Upper lobe of right lung (tissue), 1 donor: ENCODE measurements around the gene ARTN. TPM values are rescaled to one million over a fixed set of nuclear protein-coding genes. Genes with fewer than 3 reads are reported as not detected.

Experiments used
- ATAC-seq: fragments of 200-7000 bp; cut with Tn5 transposase; one replicate; pipeline ENCODE4 v1.9.1; 2020; ENCODE audit warnings: mild to moderate bottlenecking, moderate library complexity
- DNase-seq: peaks from one replicate; pipeline ENCODE4 v3.0.0-alpha.2; 2020
- H3K27ac ChIP-seq: fragments of 200-600 bp; one replicate; pipeline ENCODE4 v1.8.0; 2022
- H3K27me3 ChIP-seq: fragments of 200-600 bp; one replicate; pipeline ENCODE4 v1.8.0; 2022; ENCODE audit warnings: mild to moderate bottlenecking
- H3K36me3 ChIP-seq: fragments of 200-600 bp; one replicate; pipeline ENCODE4 v1.8.0; 2022
- H3K4me1 ChIP-seq: fragments of 200-600 bp; one replicate; pipeline ENCODE4 v1.8.0; 2022
- H3K4me3 ChIP-seq: fragments of 200-600 bp; one replicate; pipeline ENCODE4 v1.8.0; 2022; ENCODE audit warnings: mild to moderate bottlenecking
- H3K9me3 ChIP-seq: fragments of 200-600 bp; one replicate; pipeline ENCODE4 v1.8.0; 2022
- intact Hi-C: fragments of 100-400 bp; cut with DNase I; formaldehyde crosslinking; loops from one replicate; pipeline ENCODE4 v1.11.0; 2022
- total RNA-seq: library from RNA; stranded (reverse); fragmentation: NEBNext Ultra II Directional; extraction: Animal tissue kit (Norgen Biotek cat#: 25700); gene quantifications from one replicate; pipeline ENCODE4 v1.2.1, GENCODE V29; 2021
- TF ChIP-seq, protein P1 (sequence below): fragments of 200-600 bp; IDR thresholded peaks from one replicate; pipeline ENCODE4 v1.8.0; 2022; ENCODE audit warnings: antibody characterized with exemption
- donor health status: DM: no; HTN: yes; CAD: no; lungs with severe emphysema.

The ARTN gene
- total RNA-seq, 1 donor from 2014 or later, result 0.43 TPM

DNA sequence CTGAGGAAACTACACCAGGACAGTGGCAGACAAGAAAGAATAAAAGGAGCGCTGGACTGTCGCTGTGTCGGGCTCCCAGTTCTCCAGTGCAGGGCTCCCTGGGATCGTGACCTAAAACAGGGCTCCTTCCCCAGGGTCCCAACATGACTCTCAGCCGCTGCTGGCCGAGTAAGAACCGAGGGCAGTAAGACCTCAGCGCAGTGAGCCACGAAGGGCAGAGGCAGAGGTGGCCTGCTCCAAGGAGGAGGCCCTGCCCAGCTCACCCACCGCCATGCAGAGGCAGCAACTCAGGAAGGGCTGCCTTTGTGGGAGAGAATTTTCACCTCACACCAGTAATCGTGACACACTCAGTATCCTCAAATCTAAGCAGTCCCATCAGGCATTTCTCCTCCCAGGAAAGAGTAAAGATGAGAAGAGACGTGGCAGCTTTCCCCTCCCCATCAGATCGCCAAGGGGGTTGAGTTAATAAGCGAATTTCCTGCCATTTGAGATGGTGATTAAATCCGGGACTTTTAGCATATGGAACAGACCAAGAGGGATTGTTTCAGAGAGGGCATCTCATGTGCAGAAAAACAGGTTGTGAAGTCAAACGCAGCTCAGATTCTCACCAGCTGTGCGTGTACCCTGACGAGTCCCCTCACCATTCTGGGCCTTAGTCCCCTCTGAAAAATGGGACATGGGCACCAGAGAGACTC, 19.8 kb upstream of the ARTN start:
- Histone ChIP-seq H3K27me3 (no peaks in the 10 kb centered on the region), H3K27ac (no peak overlapping the region), H3K36me3 (no peaks in the 10 kb centered on the region), H3K4me1 (peaks cover 6% of the 10 kb centered on the region), H3K9me3 (no peaks in the 10 kb centered on the region), H3K4me3 (no peak overlapping the region)
- TF ChIP-seq, protein P1, sequence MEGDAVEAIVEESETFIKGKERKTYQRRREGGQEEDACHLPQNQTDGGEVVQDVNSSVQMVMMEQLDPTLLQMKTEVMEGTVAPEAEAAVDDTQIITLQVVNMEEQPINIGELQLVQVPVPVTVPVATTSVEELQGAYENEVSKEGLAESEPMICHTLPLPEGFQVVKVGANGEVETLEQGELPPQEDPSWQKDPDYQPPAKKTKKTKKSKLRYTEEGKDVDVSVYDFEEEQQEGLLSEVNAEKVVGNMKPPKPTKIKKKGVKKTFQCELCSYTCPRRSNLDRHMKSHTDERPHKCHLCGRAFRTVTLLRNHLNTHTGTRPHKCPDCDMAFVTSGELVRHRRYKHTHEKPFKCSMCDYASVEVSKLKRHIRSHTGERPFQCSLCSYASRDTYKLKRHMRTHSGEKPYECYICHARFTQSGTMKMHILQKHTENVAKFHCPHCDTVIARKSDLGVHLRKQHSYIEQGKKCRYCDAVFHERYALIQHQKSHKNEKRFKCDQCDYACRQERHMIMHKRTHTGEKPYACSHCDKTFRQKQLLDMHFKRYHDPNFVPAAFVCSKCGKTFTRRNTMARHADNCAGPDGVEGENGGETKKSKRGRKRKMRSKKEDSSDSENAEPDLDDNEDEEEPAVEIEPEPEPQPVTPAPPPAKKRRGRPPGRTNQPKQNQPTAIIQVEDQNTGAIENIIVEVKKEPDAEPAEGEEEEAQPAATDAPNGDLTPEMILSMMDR, result no peak
- intact Hi-C loops, result loop anchor here (10.0 kb wide), 1 partner anchor 119 kb away; no protein-coding TSS in a partner anchor
- no peak for ATAC-seq
- DNase-seq, result no peak

DNA sequence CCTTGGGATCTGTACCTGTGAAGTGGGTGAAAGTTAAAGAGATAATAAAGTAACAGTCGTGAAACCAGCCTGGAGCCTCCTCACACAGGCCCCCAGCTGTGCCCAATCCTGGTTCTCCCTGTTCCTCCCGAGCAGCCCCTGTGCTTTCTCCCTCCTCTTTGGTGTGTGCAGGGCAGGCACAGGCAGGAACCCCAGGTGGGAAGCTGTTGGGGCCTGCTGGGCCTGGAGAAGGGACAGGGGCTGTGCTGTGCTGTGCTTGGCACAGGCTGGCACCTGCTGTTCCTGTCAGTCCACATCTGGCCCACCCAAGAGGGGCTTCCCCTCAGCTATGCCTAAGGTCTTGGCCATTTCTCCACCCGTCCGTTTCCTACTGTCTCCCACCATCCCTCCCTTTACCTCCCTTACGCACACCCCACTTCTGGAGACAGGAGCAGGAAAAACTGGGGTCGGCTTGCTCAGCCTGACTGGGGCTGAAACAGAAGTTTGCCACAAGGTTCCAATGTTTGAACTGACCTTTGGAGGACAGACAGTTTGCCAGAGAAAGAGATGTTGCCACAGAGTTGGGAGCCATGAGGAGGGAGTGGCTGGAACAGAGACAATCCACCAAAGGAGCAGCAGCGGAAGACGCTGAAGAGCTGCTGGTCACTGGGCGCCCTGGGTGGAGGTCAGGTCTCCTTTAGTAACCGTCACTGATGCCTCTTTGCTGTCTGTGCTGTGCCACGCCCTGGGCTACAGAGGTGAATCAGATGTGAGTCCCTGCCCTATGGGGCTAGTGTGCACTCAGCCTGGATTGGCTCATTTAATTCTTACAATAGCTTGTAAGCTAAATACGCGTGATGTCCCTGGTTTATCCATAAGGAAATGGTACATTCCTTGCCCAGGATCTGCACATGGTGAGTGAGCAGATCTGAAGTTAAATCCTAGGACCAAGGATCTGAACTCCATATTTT, 18.8 kb upstream of the ARTN start:
- H3K27ac ChIP-seq, result no peak overlapping the region
- TF ChIP-seq, protein P1, result no peak
- H3K36me3 ChIP-seq, result no peaks in the 10 kb centered on the region
- DNase-seq, result no peak
- intact Hi-C loops, result loop anchor here (10.0 kb wide), 1 partner anchor 120 kb away; no protein-coding TSS in a partner anchor
- H3K27me3 ChIP-seq, result no peaks in the 10 kb centered on the region
- H3K4me1 ChIP-seq, result peaks cover 6% of the 10 kb centered on the region
- no peaks in the 10 kb centered on the region for H3K9me3 ChIP-seq
- H3K4me3 ChIP-seq, result no peak overlapping the region
- ATAC-seq, result peak; percentile 22

DNA sequence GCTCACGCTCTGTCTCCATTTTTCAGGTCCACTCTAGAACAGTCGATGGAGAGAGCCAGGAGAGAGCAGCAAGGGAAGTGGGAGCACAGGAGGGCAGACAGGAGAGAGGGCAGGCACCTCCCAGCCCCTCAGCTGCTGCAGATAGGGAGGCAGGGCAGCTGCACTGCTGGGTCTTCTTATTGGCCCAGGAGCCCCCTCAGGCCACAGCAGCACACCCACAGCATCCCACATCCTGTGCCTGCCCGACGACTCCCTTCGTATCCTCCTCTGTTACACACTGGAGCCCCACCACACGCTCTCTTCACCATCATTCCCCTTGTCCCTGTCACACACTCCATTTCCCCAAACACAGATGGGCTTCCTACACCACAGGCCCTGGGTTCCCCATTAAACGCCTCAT, 13.7 kb upstream of the ARTN start:
- ATAC-seq (no peak), DNase-seq (no peak)
- Histone ChIP-seq H3K27me3 (no peaks in the 10 kb centered on the region), H3K27ac (no peak overlapping the region), H3K36me3 (no peaks in the 10 kb centered on the region), H3K4me3 (no peak overlapping the region), H3K9me3 (no peaks in the 10 kb centered on the region), H3K4me1 (no peaks in the 10 kb centered on the region)
- intact Hi-C loops, result loop anchor here (10.0 kb wide), 1 partner anchor 125 kb away; no protein-coding TSS in a partner anchor
- TF ChIP-seq, protein P1, result no peak

DNA sequence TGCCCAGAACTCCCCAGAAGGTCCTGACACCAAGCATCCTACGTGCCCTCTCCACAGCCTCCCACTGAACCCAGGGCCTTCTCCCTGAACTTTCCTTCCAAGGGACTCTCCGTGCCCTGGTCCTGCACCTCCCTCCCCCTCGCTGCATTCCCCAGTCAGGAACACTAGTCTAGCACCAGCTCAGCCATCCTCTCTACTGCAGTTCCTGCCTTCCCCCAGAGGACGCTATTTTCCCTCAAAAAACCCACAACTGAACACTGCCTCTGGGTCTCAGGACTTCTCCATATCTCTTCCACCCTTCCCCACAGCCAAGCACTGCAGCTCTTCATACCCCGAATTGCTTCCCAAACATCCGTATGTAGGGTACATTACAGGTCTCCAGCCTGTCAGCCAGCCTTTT, 12.6 kb upstream of the ARTN start:
- intact Hi-C loops, result no loop called here
- DNase-seq (no peak), ATAC-seq (no peak)
- TF ChIP-seq, protein P1, result no peak
- Histone ChIP-seq H3K27ac (no peak overlapping the region), H3K27me3 (no peaks in the 10 kb centered on the region), H3K4me3 (no peak overlapping the region), H3K36me3 (no peaks in the 10 kb centered on the region), H3K9me3 (no peaks in the 10 kb centered on the region), H3K4me1 (no peaks in the 10 kb centered on the region)

DNA sequence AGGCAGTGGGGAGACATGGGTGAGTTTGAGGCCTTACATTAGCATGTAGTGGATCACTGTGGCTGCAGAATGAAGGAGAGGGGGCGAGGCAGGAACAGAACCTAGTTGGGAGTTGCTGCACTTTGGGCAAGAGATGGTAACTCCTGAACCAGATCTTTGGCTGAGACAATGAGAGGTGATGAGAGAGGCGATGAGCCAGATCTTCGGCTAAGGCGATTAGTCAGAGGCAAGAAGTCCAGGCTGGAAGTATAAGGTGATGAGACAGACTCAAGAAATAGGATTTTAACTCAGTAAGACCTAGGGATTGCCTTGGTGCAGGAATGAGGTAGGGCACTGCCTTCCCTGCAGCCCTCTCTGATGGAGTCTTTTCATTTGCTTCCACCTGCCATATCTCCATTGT, 9.1 kb upstream of the ARTN start:
- Histone ChIP-seq H3K4me1 (no peaks in the 10 kb centered on the region), H3K27ac (no peak overlapping the region), H3K36me3 (no peaks in the 10 kb centered on the region), H3K4me3 (no peak overlapping the region), H3K9me3 (no peaks in the 10 kb centered on the region), H3K27me3 (no peaks in the 10 kb centered on the region)
- TF ChIP-seq, protein P1, result no peak
- ATAC-seq, result no peak
- intact Hi-C loops, result no loop called here
- DNase-seq, result no peak
